Midbrain (tissue), 1 donor: Measurements from ENCODE around the gene ZBED1.
"Not testable (repeated sequence)": the region's sequence is repeated elsewhere in the genome, so short reads cannot be mapped to it uniquely, and the experiment has no call there.

ENCODE experiments used
- DNase-seq: peaks from one replicate; lab custom pipeline; 2025; lab: John Stamatoyannopoulos, UW

ZBED1 gene

GRCh38 chrX:2497961-2498780 lies 2.6 kb downstream of the ZBED1 start:
- no peak for DNase-seq

GRCh38 chrX:2495595-2495994 lies 5.2 kb downstream of the ZBED1 start:
- no peak for DNase-seq

GRCh38 chrX:2492531-2493218 lies 8.1 kb downstream of the ZBED1 start:
- no peak for DNase-seq

GRCh38 chrX:2490634-2491033 lies 10.1 kb downstream of the ZBED1 start:
- no peak for DNase-seq

GRCh38 chrX:2489446-2490445 lies 11.0 kb downstream of the ZBED1 start:
- no peak for DNase-seq

- no peak for DNase-seq
Measured at GRCh38 chrX:2488621-2489285, 12.0 kb downstream of the ZBED1 start.

- DNase-seq = no peak
Measured at GRCh38 chrX:2487366-2487765, 13.4 kb downstream of the ZBED1 start.

- DNase-seq = no peak
Measured at GRCh38 chrX:2486476-2487133, 14.2 kb downstream of the ZBED1 start.

- DNase-seq = no peak
Measured at GRCh38 chrX:2485789-2486345, 14.9 kb downstream of the ZBED1 start.

- DNase-seq = no peak
Measured at GRCh38 chrX:2484721-2485648, 15.8 kb downstream of the ZBED1 start.

GRCh38 chrX:2484256-2484655 lies 16.5 kb downstream of the ZBED1 start:
- no peak for DNase-seq

GRCh38 chrX:2483398-2484060 lies 17.2 kb downstream of the ZBED1 start:
- no peak for DNase-seq

- DNase-seq = not testable (repeated sequence)
Measured at GRCh38 chrX:2481597-2481996, 19.2 kb downstream of the ZBED1 start.

GRCh38 chrX:2479982-2480381 lies 20.8 kb downstream of the ZBED1 start:
- not testable (repeated sequence) for DNase-seq

- no peak for DNase-seq
Measured at GRCh38 chrX:2479420-2479780, 21.4 kb downstream of the ZBED1 start.

GRCh38 chrX:2478546-2479419 lies 22.0 kb downstream of the ZBED1 start:
- DNase-seq = no peak

GRCh38 chrX:2477313-2477712 lies 23.5 kb downstream of the ZBED1 start:
- DNase-seq = not testable (repeated sequence)
